Inflammatory macrophage treated with lipopolysaccharide for 1 hour (primary cell): ENCODE data around the gene ABCB8.

Source experiments
- DNase-seq, 2 donors: peaks; one replicate each; pipeline ENCODE4 v3.0.0-alpha.2; 2020 to 2022

Gene ABCB8

GRCh38 chr7:151088856-151089699 lies 60.8 kb downstream of the ABCB8 start:
- DNase-seq = peak; percentile 96 to 99

GRCh38 chr7:151089893-151090730 lies 61.9 kb downstream of the ABCB8 start:
- DNase-seq = no peak

- DNase-seq = no peak
Measured at GRCh38 chr7:151091003-151091402, 62.8 kb downstream of the ABCB8 start.

- peak; percentile 73 to 76 for DNase-seq
Measured at GRCh38 chr7:151091431-151091830, 63.2 kb downstream of the ABCB8 start.

- DNase-seq = no peak
Measured at GRCh38 chr7:151091988-151092387, 63.7 kb downstream of the ABCB8 start.

- no peak for DNase-seq
Measured at GRCh38 chr7:151093748-151094147, 65.5 kb downstream of the ABCB8 start.

GRCh38 chr7:151094675-151095074 lies 66.4 kb downstream of the ABCB8 start:
- no peak for DNase-seq

- no peak for DNase-seq
Measured at GRCh38 chr7:151095123-151095797, 67.0 kb downstream of the ABCB8 start.

GRCh38 chr7:151095828-151096475 lies 67.7 kb downstream of the ABCB8 start:
- DNase-seq = no peak
